GM11168 (cell line): Measurements from ENCODE around the gene SDR42E1.

Experiments
- in situ Hi-C: fragments of 300-500 bp; cut with MboI; formaldehyde crosslinking; loops from one replicate; pipeline ENCODE4 v1.12.0; 2022; ENCODE audit warnings: low sequenced_read_pairs; ENCODE audit not compliant: unreplicated experiment

The SDR42E1 gene

GRCh38 chr16:81946206-81946605, 65.1 kb downstream of the SDR42E1 start:
- in situ Hi-C loops = no loop called here

GRCh38 chr16:81945665-81946064, 65.6 kb downstream of the SDR42E1 start:
- in situ Hi-C loops = no loop called here

GRCh38 chr16:81942007-81942601, 69.2 kb downstream of the SDR42E1 start:
- in situ Hi-C loops = no loop called here

GRCh38 chr16:81940781-81941560, 70.3 kb downstream of the SDR42E1 start:
- in situ Hi-C loops = no loop called here

GRCh38 chr16:81939164-81940056, 71.9 kb downstream of the SDR42E1 start:
- in situ Hi-C loops = no loop called here
